NCI-H146 treated with DMSO at 0.1 percent for 48 hours (cell line): ENCODE results near the gene CDK12.

Source experiments
- DNase-seq: peaks from one replicate; lab custom pipeline; 2025; ENCODE audit not compliant: unreplicated experiment; lab: John Stamatoyannopoulos, UW

CDK12 gene

DNA sequence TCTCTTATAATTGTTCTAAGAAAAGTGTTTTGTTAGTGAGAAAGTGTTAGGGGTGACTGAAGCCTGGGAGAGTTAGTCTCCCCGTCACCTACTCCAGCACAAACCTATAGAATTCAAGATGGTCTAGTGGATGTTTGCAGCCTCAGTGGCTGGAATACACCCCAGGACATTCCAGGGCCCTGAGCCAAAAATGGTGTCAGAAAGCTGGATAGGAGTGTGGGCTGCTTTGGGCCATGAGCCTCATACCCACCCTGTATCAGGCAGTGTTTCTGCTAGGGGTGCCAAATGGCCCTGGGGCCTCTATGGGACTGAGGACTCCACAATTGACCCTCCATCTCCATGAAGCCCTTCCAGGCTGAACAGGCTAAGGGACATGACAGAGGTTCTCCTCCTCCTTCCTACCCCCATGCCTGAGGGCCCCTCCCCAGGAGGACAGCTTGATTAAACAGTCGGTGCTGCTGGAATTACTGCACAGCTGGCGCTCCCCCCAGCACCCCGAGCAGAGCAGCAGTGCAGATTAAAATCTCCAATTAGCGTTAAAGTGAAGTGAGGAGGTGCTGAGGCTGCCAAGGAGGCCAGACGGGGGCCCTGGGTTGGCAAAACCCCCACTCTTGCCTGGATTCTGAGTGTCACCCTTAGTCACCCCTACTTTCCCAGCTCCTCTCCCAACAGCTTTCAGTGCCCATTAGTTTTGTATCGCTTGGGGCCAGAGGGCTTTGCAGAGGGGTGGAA lies 87.4 kb downstream of the CDK12 start:
- no peak for DNase-seq

DNA sequence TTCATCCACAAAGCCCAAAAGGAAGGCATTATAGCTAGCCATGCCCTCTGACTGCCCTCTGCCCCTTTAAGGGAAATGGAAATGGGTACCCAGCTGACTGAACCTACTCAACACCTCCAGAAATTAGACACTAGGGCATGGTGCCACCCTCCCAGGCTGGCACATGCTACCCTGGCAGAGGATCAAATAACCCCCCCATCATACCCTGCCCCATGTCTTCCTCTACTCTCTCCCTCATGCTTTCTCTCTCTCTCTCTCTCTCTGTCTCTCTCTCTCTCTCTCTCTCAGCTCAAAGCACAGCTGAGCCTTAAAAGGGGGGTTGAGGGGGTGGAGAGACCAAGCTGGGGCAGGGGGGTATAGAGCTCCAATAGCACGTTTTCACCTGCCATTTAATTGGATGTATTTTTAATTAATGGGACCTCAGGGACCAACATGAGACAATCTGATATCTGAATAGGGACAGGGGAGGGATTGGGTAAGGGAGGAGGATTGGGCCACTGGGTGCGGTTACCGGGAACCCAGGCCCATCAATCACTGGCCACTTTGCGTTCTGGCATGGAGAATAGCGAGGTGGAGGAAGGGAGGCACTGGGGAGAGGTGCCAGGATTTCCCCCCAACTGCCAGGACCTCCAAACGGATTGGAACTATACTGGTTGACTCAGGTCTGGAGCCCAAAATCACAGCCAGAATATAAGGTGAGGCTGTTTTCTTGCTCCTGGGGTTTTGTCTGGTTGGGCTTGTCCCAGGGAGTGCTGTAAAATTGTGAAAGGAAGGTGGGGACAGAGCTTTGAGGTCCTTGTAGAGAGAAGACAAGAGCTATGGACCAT lies 88.7 kb downstream of the CDK12 start:
- DNase-seq = no peak

DNA sequence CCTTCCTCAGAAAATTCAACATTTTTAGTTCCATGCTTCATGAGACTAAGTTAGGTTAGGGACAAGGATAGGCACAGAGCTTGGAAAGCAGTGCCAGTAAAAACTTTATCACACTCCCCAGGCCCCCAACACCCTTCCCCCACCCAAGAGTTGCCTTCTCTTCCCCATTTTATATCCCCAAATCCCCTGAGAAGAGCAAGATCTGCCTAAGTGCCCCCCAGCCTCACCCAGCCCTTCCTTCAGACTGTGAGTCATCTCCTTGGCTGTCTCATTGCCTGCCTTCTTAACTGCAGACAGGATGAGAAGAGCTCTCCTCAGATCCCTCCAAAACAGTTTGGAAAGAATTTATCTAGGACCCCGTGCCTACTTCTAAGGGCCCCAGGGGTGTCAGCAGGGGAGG lies 90.6 kb downstream of the CDK12 start:
- no peak for DNase-seq

DNA sequence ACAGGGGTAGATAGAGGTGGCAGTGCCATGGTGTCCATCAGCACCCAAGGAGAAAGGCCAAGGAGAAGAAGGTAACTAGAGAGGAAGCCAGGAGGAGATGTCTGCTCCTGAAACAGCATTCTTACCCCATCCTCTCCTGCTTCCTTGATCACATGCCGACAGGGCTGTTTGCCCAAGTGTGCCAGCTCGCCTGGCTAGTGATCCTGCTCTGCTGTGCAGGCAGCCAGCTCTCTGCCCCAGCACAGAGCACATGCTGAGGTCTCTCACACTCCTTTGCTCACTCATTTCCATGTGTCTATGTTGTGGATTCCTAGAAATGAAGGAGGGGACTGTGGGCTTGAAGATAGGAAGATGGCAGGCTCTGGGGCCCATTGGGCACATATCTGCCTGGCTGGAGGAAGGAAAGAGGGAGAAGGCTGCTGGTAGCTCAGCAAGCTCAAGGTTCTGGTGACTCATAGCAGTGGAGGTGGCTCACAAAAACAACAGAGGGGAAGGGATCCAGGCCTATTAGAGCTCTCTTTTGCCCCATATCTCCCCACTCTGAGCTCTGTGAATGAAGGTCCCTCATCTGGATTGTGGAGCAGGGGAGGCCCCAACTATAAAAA lies 92.2 kb downstream of the CDK12 start:
- no peak for DNase-seq

DNA sequence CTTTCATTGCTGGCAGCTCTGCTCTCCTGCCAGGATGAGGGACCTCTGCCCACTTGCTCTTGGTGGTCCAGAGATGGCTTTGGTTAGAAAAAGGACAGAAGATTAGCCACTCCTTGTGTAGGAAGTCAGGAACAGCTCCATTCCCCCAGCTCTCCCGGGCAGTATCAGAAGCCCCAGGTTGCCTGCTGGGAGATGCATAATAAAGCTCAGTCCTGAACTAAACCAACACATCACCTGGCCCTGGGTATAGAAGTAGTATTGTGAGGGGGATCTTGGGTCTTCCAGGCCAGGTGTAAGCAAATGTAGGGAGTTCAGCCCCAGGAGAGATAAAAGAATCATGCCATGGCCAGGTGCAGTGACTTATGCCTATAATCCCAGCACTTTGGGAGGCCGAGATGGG lies 94.1 kb downstream of the CDK12 start:
- no peak for DNase-seq

DNA sequence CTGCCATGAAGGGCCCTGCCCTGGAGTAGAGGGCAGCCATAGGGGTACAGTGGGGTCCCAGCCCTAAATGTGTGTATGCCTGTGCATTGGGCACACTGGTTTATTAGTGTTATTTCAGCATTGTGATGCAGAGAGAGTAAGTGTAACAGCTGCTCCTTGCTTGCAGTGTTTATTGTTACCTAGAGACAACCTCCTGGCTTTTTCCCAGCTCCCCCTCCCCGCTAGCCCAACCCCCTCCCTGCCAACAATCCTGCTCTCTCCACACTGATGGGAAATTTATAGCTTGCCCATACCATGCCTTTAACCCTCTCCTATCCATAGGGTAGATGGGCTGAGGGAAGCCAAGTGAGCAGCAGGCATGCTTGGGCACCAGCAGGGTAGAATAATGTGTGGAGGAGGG lies 95.1 kb downstream of the CDK12 start:
- no peak for DNase-seq

DNA sequence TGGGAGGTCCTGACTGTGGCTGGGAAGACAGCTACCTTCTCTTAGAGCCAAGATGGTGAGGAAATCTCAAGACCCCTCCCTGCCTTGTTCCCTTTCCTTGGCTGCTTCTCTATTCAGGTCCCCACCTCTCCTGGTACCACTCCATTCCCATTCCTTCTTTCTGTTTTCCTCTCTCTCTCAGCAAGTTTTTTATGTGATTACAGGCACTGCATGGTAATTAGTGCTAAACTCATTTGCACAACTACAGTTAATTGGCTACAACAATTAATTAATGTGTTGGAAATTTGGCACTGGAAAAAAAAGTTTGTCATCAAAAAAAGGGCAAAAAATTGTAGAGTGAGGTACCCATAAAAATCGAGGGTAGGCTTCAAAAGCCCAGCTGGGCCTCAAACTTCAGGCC lies 101.1 kb downstream of the CDK12 start:
- no peak for DNase-seq

DNA sequence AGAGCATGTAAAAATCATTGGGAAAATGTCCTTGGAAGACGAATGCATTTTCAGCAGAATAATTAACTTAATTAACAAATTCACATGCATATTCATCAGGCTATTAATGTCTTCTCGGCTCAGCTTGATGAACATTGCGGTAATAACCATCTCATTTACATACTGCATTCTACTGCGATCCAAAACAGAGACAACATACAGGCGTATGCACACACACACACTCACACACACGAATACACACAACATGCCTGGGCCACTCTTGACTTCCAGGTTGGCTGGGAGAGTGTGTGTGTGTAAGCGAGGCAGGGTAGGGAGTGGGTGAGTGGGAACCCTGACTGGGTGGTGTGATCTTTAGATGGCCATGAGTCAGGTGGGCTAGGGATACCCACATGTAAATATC lies 101.7 kb downstream of the CDK12 start:
- DNase-seq = no peak

DNA sequence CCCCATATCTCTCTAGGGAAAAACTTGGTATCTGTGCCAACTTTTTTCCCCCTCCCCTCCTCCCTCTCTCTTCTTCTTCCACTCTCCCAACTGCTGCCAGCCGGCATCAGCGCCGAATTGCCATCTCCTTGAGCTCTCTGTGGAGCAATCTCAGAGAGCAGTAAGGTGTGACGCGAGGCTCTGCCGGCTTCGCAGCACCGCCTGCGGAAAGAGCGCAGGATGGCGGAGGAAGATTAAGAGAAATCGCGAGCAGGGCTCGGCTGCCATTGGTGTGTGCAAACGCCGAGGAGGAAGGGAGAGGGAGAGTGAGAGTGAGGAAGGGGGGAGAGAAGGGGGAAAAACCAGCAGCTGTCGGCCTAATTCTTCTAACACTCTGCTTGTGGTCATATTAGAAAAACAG lies 102.2 kb downstream of the CDK12 start:
- no peak for DNase-seq

DNA sequence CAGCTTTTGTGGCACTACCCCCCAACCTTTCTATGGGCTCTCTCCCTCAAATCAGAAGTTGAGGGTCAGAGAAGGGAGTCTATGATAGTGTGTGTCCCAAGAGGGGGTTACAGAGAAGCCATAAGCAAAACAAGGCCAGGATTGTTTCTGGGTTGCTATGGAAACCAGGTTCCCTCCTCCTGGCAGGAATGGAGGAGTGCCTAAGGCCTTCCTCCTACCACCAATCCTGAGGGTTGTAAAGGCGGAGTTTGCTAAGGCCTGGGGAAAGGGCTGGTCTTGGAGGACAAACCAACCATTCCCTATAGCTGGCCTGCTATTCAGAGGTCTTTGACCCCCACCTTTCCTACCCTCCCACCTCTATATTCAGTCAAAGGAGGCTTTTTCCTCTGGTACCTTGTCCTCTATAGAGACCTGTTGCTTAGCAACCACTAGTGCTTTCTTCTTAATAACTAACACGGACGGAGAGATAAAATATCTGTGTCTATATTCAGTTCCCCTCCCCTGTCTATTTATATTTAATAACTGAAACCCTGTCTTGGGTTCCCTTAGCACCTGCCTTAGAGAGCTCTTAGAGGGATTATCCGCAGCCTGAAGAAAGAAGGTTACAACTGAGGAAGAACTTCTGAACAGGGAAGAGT lies 103.0 kb downstream of the CDK12 start:
- DNase-seq = no peak

DNA sequence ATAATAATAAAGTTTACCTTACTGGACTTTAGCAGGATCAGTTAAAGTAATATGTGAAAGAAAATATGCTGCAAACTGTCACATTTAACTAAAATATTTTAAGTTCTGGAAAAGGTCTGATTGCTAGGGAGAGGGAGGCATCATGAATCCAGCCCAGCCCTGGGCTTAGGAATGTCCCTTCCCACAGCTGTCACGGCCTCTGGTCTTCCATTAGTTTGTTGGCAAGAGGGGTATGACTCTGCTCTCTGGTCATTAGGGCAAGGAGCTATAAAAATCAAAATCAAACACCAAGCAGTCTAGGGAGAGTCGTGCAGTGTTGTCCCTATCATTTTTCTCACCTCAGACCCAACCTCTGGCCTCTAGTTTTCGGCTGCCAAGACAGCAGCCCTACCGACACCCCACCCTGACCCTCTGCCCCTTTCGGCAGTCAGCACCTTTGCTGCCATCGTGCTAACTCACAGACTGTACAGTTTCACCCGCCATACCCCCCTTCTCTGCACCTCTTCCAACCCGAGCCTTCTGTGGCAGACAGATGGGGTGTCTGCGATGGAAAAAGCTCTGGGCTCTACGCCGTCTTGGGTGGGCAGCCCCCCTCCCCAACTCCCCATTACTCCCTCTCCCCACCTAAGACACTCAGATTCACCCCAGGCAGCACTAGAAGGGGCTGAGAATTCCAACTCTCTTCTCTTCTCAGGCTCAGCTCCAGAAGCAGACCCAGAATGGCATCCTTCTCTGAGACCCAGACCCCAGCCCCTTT lies 105.0 kb downstream of the CDK12 start:
- no peak for DNase-seq

DNA sequence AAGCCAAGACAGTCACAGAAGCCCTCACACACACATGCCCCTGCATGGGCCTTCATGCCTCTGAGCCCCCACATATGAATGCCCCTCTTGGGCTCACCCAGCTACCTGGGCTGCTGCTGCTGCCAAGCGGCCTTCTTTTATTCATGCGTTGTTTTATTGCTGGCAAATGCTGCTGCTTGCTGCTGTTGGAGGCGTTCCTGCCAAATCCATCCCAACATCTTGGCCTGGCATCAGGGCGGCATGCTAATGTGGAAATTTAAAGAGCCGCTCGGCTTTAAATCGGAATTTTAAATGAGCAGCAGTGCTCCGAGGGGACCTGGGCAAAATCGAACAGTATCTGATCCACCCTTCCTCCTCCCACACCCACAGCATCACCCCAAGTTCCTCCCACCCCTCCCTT lies 107.4 kb downstream of the CDK12 start:
- DNase-seq = no peak

DNA sequence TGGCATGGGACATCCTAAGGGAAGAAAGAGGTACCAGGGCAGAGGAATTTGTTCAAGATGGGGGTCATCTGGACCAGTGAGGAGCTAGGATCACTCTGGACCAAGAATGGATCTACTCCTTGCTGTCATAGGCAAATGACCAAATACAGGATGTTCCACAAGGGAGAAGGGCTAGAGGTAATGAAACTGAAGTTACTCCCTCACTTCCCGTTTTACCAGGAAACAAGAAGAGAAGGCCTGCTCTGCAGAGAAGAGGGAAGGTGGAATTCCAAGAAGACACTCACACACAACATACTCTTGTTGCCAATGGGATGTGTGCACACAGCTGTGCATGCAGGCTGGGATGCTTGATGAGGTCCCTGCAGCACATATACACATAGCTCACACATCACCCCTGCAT lies 107.8 kb downstream of the CDK12 start:
- DNase-seq = no peak

DNA sequence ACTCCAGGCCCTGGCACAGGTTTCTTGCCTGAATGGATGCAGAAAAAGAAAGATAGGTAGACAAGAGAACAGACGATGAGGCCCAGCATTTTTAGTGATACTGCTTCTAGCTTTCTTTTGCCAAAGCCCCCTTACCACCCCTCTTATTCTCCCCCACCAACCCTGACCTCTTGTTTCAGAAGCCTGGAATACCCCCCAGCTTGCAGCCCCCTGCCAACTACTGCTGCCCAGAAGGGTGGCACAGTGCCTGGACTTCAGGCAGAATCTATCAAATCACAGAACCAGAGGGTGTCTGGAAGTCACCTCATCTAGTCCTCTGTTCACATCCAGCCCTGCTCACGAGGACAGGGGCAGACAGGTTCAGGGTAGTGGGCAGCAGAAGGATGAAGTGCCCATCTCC lies 110.8 kb downstream of the CDK12 start:
- no peak for DNase-seq

DNA sequence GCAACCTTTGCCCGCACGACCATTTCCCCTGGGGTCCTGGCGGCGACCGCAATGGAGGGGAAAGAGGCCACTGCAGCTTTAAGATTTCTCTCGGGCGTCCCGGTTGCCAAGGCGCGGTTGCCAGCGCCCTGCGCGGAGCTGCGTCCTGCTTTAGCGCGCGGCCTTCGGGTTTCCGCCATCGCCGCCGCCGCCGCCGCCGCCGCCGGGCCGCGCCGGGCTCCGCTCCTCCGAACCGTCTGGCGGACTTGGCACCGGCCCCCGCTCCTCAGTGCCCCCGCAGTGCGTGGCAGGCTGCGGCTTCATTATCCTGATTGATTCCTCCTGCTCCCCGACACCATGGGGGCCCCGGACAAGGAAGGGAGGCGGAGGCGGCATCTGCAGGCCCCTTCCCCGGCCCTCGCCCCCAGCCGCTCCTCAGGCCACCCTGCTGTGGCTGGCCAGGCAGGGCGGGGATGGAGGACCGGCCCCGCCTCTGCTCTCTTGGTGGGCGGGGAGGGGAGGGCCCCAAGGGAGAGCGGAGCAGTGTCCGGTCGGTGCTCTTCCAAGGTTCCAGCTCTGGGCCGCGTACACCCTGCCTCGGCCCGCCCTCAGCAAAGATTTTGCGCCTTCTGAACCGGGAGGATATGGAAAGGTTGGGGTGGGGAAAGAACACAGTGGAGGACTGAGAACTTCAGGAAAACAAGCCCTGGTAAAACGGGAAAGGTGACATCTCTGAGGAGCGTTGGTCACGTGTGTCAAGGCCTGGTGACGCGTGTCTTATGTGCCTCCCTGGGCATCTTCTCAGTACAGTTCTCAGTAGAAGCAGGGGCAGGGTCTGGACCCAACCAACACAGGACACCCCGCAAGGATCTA lies 112.4 kb downstream of the CDK12 start:
- peak; percentile 26 for DNase-seq

DNA sequence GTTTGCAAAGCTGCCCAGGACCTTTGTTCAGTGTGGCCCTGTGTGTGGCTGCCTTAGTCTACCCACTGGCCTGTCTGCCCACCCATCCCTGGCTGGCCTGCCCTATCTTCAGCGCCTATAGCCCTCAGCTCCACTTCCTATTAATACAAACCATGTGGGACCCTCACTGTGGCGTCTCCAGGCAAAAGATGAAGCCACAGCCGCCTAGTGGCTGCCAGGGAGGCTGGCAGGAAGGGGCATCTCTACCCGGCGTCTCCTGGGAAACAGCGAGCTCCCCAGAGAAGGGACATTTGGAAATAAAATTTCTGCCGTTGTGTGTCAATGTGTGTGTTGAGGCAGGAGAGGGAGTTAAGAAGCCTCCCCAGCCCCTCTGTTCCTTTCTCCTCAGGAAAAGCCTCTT lies 114.9 kb downstream of the CDK12 start:
- no peak for DNase-seq

DNA sequence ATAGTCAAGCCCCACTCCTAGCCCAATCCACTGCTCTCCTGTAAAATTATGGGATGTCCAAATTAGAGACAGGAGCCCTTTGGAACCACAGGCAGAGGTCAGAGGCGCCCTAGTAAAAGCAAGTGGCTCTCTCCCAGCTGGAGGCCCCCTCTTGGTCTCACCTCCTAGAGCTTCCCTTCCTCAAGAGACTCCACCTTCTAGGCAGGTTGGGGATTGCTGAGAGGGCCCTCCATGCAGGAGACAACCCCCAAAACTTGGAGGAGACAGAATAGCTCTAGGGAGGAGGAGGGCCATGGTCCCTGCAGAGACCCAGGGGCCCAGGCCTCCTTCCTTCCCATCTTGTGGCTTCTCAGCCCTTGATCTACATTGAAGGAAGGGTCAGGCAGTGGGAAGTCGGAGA lies 117.0 kb downstream of the CDK12 start:
- DNase-seq = no peak

DNA sequence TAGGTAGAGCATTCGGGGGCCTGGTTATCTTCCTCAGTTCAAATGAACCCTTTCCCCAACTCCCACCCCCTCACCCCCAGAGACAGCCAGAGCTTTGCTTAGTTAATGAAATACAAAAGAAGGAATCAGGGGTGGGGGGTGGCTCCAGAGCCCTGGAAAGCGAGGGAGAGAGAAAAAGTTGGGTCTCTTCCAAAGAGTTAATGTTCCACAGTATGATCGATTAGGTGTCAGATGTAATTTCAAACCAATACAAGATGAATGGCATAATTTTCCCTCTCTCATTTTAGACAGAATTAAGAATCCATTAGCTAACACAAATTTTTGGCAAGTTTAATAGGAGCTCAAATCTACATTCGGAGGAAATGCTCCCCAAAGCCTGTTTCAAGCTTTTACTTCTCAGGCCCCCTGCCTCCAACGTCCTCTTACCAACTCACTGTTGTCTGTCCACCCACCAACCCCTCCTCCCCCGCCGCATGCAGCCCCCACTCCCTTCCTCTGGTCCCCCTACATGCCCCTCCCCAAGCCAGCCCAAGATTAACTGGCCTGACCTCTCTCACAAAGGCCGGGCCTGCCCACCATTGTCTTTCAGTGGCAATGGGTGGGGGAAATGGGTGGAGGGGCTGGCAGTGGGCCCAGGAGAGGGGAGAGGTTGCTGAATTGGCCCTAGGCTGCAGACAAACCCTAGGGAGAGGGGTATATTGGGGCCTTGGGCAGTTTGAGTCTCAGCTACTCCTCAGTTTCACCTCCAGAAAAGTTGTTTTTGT lies 118.2 kb downstream of the CDK12 start:
- DNase-seq = no peak

DNA sequence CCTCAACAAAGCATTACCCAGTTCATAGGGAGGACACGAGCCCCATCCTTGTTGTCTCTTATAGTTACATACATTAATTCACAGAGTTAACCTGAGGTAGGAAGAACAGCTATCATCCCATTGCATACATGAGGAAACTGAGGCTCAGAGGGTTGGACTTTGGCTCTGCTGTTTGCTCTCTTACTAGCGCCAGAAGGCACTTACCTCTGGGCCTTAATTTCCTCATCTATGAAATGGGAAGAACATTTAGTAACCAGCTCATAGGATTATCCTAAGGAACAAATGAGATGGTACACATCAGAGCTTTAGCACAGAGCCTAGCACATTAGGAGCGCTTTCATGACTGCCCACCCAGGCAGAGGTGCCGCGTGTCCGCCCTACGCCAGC lies 118.8 kb downstream of the CDK12 start:
- no peak for DNase-seq
